KBM-7 (cell line): ENCODE data around the gene CELF1.
A peak's percentile ranks its signal among the peaks of the same experiment; 100 is the strongest.

Source experiments
- DNase-seq: peaks from one replicate; pipeline ENCODE4 v3.0.0-alpha.2; 2015
- in situ Hi-C: fragments of 300-500 bp; cut with MboI; formaldehyde crosslinking; loops from 2 replicates; pipeline ENCODE4 v1.14.3; 2020; ENCODE audit warnings: low sequenced_read_pairs, low pct_unique_long_range_greater_than_20kb, mixed read lengths

The CELF1 gene

DNA sequence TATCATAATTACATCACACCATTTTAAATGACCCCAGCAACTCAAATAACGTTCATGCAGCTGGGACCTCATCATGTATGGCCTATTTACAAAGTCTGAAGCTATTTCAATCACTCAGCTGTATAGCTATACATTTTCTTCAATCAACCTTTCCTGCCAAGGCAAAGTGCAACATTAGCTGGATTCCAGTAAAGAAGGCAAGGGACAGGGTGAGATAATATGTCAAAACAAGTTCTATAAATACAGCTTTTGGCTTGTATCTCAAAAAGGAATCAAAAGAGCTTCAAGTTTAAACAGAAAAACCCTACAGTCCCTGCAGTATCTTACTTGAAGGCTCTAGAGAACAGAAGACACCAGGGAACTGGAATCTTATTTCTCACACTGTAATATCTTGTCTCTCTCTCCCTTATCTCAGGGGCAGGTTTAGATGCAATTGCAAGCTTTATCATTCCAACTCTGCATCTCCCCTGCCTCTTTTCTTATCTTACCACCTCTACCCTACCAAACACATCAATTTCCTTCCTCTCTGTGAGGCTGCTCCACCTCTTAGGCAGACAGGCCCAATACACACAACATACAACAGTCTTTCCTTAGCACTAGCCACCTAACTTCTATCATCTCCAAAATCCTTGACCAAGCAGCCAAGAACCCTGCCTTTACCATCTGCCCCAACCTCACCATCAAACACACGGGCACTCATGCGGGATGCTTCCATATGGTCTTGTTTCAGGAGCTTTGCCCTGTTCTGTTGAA is 34.5 kb downstream of the CELF1 start:
- in situ Hi-C loops, result no loop called here
- peak; percentile 57 for DNase-seq

- in situ Hi-C loops, result no loop called here
Observed at GRCh38 chr11:47516984-47517853, 35.7 kb downstream of the CELF1 start.

DNA sequence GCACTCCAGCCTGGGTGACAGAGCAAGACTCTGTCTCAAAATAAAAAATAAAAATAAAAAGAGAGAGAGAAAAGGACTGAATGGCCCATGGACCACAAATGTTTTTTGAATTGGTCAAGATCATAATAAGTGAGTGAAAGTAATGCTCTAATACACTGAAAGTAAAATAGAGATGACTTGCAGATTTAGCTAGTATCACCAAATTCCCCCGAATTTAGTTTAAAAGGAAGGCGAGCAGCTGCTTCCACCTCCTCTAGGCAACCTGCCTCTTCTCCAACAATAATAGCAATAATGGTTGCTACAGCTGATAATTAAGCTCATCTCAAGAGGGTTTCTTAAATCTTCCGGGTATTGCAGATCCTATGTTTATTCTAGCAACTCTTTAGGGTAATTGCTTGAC is 36.8 kb downstream of the CELF1 start:
- in situ Hi-C loops, result no loop called here
- DNase-seq, result no peak

More at GRCh38 chr11:47516984-47517853, 35.7 kb downstream of the CELF1 start:
- DNase-seq, result no peak

- peak; percentile 85 for DNase-seq
- in situ Hi-C loops, result no loop called here
Observed at GRCh38 chr11:47514825-47515647, 37.9 kb downstream of the CELF1 start.

GRCh38 chr11:47512701-47513100 is 40.2 kb downstream of the CELF1 start:
- in situ Hi-C loops, result no loop called here
- DNase-seq, result no peak

DNA sequence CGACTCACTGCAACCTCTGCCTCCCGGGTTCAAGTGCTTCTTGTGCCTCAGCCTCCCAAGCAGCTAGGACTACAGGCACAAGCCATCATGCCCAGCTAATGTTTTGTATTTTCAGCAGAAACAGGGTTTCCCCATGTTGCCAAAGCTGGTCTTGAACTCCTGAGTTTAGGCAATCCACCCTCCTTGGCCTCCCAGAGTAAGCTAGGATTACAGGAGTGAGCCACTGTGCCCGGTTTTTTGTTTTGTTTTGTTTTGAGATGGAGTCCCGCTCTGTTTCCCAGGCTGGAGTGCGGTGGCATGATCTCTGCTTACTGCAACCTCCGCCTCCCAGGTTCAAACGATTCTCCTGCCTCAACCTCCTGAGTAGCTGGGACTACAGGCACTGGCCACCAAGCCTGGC is 41.0 kb downstream of the CELF1 start:
- DNase-seq, result no peak
- in situ Hi-C loops, result no loop called here

DNA sequence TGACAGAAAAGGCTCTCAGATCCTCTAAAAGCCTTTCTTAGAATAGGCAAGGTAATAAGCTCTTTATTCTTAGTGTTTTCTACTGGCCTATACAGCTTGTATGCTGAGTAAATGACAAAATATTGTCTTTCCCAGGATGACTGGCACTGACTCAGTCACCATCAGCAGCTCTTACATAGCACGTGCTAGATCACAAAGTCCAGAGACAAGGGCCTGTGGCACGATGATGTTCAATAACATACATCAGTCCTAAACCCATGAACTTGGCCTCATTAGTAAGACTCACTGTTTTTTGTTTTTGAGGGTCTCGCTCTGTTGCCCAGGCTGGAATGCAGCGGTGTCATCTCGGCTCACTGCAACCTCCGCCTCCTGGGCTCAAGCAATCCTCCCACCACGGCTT is 42.7 kb downstream of the CELF1 start:
- in situ Hi-C loops, result no loop called here

DNA sequence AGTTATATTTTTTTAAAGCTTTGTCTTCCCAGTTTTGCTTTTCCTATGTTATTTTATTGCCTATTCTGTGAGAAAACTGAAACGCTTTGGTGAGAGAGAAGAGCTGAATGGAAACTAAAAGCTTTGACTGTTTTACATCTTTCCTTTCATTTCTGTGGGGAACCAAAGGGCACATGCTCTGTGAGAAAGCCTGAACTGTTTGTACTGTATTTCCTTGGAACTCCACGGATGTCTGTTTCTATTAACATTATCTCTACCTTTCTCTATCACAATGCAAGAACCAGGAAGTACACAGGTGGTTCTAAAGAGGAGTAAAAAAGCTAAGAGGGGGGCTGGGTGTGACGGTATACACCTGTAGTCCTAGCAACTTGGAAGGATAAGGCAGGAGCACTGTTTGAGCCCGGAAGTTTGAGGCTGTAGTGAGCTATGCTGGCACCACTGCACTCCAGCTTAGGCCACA is 43.8 kb downstream of the CELF1 start:
- in situ Hi-C loops, result no loop called here
- no peak for DNase-seq

More for the DNA sequence above, 42.7 kb downstream of the CELF1 start:
- no peak for DNase-seq

- DNase-seq, result no peak
- in situ Hi-C loops, result no loop called here
Observed at GRCh38 chr11:47508240-47508957, 44.5 kb downstream of the CELF1 start.

GRCh38 chr11:47507563-47508239 is 45.2 kb downstream of the CELF1 start:
- no peak for DNase-seq
- in situ Hi-C loops, result no loop called here

DNA sequence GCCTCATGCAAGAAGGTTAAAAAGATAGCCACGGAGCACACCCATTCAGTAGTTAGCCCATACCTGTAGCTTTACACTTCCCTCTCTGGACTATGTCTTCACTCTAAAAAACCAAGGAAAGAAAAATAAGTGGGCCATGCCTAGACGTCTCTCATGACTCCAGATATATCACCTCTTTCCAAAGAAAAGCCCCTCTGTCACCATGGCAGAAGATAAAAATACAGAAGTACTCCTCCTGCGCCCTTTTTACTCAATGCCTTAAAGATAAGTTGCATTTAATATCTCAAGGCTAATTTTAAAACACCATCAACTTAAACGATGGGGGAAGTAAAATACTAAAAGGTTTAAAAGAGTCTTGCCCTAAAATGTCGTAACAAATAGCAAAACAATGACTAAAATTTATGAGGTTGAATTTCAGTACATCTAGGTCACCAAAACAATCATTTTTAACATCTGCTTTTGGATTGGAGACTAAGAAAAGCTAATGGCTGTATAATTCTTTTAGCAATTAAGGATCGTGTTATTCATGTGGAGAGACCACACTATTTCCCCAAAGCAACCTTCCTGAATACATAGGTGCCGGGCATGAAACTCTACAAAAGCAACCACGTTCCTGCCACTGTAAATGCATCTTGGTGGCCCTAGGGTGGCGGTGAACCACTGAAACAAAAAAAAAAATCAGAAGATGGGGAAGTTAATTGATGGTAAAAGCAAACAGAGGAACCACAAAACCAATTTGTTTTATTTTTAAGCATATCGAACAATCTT is 46.0 kb downstream of the CELF1 start:
- in situ Hi-C loops, result no loop called here

DNA sequence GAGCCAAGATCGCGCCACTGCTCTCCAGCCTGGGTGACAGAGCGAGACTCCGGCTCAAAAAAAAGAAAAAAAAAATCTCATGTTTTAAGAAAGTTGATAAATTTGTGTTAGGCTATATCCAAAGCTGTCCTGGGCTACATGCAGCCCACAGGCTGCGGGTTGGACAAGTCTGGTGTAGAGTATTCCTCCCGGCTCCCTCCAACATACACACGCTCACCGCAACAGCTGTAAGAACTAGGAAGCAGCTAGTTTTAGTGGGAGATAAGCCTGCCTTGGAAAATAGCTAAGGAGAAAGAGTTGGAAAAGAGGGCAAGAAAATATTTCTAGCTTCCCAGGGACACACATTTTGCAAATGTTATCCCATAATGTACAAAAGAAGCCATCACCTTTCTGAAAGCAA is 46.6 kb downstream of the CELF1 start:
- in situ Hi-C loops, result no loop called here

More for the DNA sequence above, 46.0 kb downstream of the CELF1 start:
- peak; percentile 54 for DNase-seq

GRCh38 chr11:47504910-47505309 is 48.0 kb downstream of the CELF1 start:
- no peak for DNase-seq
- in situ Hi-C loops, result no loop called here

More for the DNA sequence above, 46.6 kb downstream of the CELF1 start:
- DNase-seq, result no peak

DNA sequence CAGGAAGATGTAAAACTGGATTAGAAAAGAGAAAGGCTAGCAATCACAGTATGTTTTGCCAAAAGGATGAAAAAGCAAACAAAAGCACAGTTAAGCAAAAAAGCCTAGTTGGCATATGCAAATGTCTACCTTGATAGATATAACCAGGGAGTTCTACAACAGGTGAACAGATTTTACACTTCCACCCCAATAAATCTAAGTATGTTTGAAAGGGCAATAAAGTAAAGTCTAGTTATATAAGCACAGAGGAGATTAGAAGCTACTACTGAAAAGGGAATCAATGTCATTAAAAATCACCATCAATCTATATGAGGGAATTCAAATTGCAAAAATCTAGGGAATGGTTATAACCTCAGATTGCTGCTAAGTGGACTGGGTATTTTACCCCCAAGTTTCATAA is 49.7 kb downstream of the CELF1 start:
- in situ Hi-C loops, result no loop called here
- no peak for DNase-seq

DNA sequence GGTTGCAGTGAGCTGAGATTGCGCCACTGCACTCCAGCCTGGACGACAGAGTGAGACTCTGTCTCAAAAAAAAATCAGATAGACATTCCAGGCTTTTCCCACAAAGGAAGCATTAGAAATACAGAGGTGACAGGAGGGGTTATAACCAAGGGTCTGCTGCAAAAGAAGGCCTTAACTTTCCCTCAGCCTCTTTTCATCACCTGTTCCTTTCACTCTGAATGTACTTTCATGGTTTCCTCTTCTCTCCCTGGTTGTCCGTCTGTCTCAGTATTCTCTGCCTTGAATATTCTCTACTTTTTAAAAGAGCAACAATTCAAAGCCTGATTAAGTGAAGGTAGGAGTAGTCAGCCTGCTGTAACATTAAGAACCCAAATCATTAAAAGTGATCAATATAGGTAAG is 50.2 kb downstream of the CELF1 start:
- in situ Hi-C loops, result no loop called here
- DNase-seq, result no peak

- in situ Hi-C loops, result no loop called here
- no peak for DNase-seq
Observed at GRCh38 chr11:47501101-47501500, 51.8 kb downstream of the CELF1 start.

DNA sequence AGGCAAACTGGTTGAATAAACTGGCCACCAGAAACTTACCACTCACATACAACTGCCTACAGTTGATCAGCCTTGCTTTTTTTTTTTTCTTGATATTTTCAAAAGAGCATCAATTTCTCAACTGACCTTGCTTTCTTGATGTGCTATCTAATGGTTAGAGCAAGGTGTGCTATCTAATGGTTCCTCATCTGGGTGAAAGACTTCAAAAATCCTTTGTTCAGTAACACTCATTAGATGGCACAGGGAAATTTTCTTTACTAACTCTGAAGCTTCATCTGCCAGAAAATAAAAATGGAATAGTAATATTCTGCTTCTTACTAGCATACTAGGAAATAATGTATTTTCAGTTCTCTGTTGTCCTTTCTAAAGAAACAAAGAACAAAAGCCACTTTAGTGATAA is 52.8 kb downstream of the CELF1 start:
- in situ Hi-C loops, result no loop called here
- DNase-seq, result no peak

DNA sequence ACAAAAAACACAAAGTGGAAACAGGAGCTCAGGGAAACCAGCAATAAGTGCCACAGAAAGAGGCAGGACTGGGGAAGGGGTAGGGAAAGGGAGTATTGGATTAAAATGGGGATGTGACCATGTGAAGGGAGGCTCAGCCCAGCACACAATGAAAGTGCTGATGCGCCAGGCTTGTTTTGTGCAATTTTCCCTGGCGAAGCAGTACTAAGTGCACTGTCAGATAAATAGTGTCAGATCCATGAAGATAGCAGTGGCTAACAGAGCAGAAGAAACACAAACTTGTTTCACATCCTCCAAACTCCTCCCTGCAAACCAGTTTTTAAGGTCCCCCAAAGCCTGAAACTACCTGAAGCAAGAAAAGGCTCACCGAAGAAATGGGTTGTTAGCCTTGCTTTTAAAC is 53.3 kb downstream of the CELF1 start:
- peak; percentile 43 for DNase-seq
- in situ Hi-C loops, result no loop called here
